HG03342 (cell line): ENCODE measurements around the gene ABHD16B.

ENCODE experiments used
- ATAC-seq: cut with Tn5 transposase; IDR thresholded peaks from one replicate; pipeline ENCODE4 v1.9.1; 2021; ENCODE audit warnings: mild to moderate bottlenecking, moderate library complexity; ENCODE audit not compliant: unreplicated experiment

ABHD16B gene

DNA sequence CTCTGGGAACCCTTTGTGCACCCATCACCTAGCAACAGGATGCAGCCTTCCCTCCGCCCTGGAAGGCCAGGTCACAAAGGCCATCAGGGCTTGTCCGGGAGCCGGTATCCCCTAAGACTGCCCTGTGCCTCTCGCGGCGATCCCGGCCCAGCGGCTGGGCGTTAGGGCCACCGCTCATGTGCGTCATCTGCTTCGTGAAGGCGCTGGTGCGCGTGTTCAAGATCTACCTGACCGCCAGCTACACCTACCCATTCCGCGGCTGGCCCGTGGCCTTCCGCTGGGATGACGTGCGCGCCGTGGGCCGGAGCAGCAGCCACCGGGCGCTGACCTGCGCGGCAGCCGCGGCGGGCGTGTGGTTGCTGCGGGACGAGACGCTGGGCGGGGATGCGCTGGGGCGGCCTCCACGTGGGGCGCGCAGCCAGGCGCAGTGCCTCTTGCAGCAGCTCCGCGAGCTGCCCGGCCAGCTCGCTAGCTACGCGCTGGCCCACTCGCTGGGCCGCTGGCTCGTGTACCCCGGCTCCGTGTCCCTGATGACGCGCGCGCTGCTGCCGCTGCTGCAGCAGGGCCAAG lies at the start of gene ABHD16B:
Gene ABHD16B (plus strand): TSS at position 134 of the 570 bp plus-strand sequence. CDS start 43 bp downstream, at position 177.
- no peak for ATAC-seq

DNA sequence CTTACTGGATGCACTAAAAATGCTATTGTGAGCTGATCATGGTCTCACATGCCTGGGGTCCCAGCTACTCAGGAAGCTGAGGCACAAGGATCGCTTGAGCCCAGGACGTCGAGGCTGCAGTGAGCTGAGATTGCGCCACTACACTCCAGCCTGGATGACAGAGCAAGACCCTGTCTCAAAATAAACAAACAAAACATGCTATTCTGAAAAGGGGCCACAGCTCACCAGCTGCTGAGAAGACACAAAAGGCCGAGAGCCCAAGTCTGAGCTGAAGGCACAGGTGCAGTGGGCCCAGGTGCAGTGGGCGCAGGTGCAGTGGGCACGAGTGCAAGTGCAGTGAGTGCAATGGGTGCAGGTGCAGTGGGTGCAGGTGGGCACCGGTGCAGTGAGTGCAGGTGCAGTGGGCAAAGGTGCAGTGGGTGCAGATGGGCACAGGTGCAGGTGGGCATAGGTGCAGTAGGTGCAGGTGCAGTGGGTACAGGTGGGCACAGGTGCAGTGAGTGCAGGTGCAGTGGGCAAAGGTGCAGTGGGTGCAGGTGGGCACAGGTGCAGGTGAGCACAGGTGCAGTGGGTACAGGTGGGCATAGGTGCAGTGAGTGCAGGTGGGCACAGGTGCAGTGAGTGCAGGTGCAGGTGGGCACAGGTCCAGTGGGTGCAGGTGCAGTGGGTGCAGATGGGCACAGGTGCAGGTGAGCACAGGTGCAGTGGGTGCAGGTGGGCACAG lies 46.2 kb upstream of the ABHD16B start:
- no peak for ATAC-seq

DNA sequence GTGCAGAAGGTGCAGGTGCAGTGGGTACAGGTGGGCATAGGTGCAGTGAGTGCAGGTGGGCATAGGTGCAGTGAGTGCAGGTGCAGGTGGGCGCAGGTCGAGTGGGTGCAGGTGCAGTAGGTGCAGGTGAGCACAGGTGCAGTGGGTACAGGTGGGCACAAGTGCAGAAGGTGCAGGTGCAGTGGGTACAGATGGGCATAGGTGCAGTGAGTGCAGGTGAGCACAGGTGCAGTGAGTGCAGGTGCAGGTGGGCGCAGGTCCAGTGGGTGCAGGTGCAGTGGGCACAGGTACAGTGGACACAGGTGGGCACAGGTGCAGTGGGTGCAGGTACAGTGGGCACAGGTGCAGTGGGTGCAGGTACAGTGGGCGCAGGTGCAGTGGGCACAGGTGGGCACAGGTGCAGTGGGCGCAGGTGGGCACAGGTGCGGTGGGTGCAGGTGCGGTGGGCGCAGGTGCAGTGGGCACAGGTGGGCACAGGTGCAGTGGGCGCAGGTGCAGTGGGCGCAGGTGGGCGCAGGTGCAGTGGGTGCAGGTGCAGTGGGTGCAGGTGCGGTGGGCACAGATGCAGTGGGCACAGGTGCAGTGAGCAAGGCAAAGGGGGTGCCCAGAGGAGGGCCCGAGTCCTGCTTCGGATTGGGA lies 45.6 kb upstream of the ABHD16B start:
- no peak for ATAC-seq

DNA sequence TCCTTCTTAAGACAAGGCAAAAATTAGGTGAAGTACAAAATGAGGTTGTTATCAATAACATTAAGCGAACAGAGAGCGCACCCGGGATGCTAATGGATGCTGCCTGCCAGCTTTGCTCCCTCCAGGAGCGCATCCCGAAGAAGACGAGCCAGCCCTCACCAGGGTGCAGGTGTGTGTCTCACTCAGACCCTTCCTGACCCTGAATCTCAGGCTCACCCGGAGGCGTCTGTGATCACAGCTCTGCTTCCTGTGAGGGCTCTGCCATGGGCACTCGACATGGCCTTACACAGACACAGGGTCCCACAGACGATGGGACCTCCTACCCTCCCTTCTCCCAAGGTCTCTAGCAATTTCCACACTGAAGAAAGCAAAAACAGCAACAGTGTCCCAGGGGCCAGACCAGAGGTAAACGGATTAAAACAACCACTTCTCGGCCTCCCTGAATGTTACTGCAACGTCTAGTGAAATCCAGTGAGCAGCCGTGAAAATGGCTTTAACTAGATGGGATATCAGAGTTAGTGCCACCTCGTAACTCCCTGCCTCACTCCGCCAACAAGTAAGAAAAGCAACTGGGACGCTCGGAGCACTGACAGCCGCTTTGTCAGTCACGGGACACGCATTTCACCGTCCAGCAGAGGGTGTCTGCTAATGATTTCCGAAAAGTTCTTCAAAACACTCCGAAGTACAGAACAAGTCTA lies 41.9 kb upstream of the ABHD16B start:
- ATAC-seq = no peak

DNA sequence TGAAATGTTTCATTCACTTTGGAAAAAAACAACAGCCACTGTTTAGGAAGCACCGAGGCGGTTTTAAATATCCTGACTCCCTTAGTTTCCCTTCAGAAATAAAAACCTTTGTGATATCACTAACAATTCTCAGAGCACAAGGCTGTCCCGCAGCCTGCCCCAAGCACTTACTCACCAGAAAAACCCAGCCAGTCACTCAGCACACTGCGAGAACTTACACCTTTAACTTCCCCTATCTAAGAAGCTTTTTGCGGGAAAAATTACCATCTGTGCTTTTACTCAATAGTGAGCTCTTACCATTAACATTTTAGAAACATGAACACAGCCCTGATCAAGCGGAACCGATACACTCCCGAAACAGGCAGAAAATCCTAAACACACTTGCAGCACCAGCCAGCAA lies 39.5 kb upstream of the ABHD16B start:
- ATAC-seq = no peak

DNA sequence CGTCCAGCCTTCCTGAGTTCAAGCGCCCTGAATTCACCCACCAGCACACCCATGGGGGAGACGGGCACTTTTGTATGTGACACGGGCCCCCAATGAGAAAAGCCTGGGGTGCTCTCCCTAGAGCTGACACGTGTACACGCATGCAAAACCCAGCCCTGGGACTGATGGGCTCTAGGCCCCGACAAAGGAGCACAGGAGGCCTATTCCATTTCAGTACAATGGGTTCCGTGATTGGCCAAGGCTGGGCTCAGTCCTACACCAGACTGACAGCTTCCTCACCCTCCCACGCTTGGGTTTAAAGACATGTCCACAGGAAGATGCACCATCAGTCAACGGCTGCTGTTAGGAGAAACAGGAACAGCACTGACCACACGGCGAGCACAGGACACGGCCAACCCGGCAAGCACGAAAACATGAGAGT lies 39.0 kb upstream of the ABHD16B start:
- no peak for ATAC-seq

DNA sequence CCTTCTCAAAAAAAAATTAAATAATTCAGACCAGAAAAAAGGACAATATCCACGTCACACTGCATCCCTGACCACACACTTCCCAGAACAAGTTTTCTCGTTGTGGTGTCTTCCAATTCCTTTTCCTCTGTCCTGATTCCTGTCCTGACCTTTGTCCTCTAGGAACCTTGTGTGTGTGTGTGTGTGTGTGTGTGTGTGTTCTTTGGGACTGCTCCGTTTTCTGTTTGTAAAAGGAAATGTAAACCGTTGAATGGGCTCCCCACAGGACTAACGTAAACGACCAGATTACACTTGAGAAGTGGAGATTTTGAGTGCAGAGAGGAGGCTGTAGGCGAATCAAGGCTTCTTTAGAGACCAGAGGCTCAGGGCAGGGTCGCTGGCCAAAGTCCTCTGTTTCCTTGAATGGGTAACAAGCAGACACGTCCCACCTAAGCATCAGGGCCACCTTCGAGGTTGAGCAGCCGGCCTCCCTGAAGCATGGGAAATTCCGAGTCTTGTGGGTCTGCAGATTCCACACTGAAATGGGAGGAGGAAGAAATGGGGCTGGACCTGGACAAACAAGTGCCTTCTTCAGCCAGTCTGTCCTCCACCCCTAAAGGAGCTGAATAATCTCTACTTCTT lies 37.5 kb upstream of the ABHD16B start:
- ATAC-seq = no peak

DNA sequence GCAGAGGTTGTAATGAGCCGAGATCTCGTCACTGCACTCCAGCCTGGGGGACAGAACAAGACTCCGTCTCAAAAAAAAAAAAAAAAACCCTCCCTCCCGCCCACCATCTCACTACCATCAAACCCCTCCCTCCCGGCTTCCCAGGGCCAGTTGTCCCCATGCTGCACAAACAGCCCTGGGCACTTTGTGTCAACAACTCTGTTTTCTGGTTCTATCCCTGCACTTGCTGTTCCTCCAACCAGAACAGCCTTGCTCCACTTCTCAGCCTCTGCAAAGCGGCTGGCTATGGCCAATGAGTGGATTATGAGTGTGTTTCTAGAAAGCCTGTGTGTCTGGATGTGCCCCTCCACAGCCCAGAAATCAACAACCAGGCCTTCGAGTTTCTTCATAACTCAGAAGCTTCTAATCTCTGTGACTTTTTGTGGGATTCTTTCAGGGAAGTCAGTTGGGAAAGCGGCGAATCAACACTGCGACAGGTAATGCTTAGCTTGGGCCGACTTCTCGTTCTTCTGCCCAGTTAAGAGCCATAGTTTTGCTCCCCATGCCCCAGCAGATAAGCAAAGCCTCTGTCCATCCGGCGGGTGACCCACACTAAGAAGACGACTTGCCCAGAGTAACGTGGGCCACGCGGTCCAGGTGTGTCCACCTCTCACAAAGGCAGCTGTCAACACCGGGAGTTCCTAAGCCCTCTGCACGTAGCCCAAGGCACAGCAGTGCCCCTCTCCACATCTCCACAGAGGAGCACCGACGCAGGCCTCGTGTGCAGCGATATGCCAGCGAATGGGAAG lies 35.8 kb upstream of the ABHD16B start:
- ATAC-seq = no peak

DNA sequence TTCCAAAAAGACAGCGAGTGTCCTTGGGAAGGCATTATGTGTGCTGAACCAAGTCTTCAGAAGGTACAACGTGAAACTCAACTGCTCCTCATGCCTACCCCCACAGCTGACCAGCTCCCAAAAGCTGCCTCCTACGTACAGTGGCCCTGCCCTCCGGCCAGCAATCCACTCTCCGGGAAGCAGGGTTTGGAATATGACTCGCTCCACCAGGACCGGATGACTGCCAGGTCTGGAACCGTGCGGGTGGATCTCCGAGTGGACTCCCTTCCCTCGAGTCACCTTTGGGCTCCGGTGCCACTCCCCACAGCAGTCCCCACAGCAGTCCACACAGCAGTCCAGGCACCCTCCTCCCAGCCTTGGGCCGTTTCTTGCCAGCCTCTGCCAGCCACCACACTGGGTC lies 34.5 kb upstream of the ABHD16B start:
- ATAC-seq = no peak

DNA sequence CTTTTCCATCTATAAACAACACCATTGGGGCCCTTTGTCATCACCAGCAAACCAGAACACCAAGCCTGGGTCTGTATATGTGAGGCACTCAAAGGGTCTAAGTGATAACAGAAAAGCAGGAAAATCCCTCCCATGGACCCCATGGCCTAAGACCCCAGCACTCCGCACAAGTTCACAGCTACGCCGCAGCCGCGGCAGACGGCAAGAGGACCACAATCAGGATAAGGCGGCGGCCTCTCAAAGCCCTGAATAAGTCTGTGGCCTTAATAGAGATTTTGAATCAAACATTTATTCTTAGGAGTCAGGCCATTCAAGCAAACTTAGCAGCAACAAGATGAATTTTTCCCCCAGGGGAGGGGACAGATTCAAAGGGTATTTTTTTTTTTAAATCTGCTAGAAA lies 33.2 kb upstream of the ABHD16B start:
- ATAC-seq = no peak

DNA sequence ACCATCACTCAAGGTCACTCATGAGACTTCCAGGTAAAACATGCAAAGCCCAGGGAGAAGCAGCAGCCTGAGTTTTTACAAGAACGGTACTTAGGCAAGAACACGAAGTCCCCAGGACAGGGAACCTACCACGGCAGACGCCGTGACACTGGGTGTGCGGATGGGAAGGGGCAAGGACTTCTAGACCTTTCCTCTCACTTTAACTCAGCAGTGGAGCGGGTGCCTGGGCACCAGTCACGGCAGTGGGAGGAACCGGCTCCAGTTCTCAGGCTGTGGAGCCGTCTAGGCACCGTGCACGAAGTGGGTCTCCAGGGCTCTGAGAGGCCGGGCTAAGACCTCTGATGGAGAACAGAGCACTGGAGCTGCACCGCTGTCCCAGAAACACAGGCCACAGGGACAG lies 32.8 kb upstream of the ABHD16B start:
- no peak for ATAC-seq

DNA sequence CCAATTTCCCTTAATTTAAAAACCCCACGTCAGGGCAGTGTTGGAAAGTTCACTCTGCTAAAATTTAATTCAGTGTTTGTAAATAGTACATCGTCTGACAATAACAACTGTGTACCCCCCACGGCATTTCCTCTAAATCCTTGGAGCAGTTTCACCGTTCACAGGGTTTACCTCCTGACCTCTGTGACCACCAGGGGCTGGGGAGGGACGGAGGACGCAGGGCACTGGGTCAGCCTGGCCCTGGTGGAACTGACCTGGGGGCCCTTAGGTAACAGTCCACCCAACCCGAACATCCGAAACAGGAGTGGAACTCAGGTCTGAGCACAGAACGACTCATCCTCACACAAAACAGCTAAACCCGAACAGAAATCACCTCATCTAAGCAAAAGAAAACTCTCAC lies 32.3 kb upstream of the ABHD16B start:
- ATAC-seq = no peak

DNA sequence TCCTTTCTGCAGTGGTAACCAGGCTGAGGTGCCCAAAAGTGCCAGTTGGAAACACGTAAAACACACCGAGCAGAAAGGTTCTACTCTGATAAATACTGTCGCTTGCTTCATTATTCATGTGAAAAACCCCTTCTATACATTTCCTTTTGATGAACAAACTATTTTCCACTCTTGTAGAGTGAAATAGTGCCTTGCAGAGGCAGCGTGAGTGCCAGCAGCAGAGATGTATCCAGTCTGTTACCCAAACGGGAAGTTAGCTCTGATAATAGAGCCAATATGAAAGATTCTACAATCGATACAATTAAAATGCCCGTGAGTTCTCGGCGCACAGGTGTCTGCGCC lies 31.7 kb upstream of the ABHD16B start:
- ATAC-seq = no peak

DNA sequence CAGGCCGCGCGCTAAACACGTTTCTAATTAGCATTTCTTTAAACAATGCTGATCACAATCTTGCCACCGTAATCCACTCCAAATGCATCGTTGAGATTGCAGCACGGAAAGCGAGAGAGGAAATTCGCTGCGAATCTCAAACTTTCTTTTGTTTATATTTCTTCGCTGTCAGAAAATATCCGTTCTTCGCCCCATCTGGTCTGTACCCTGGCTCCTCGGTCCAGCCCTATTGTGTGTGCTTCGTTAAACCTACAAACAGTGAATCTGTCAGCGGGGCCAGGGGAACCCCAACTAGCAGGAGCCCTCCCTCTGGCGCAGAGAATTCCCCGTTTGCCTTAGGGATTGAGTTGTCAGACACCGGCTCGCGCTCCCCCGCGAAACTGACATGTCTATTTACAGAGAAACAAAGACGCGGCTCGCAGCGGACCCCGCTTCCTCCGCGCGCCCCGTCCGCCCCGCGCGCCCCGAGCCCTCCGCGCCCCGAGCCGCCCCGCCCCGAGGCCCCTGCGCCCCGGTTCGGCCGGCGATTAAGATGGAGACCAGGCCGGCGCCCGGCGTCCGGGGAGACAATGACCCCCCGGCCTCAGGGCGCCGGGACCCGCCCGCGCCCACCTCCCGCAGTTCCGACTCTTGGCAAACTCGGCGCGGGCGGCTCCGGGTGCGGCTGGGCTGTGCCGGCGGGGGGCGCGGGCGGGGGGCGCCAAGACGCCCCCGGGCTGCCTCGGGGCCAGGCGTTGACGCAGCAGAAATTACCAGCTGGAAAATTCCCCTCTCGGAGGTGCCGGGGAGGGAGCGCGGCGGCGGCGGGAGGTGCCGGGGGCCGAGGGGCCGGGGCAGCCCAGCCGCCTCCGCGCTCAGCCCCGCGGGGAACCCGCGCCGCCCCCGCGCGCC lies 31.1 kb upstream of the ABHD16B start:
- ATAC-seq = peak; percentile 7

DNA sequence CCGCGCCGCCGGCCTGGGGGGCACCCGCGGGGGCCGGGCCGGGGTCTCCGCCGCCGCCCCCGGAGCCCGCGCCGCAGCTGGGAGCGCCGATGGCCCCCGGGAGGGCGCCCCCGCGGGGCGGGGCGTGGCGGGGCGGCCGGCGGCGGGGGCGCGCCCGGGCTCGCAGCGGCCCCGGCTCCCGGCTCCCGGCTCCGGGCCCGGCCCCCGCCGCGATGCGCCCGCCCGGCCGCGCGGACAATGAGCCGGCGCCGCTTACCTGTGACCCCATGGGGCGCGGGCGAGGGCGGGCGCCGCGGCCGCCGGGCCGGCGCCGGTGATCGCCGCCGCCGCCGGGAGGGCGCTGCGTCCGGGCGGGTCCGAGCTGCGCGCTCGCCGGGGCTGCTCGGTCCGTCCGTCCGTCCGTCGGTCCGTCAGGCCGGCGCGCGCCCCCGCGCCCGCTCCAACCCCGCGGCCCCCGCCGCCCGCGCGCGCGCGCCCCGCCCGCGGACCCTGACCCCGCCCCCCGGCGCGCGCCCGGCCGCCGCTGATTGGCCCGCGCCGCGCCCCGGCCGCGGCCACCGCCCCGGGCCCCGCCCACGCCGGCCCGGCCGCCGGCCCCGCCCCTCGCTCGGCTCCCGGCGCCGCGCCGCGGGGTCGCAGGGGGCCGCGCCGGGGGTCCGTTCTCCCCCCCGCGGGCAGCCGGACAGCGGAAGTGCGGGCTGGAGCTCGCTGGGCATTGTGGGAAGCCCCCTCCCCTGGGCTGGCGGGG lies 30.3 kb upstream of the ABHD16B start, which contains the start of gene ZBTB46:
Gene ZBTB46 (minus strand): TSS at position 424 of the 748 bp plus-strand sequence. CDS start 40,507 bp downstream, outside the sequence.
- peak; percentile 50 for ATAC-seq

DNA sequence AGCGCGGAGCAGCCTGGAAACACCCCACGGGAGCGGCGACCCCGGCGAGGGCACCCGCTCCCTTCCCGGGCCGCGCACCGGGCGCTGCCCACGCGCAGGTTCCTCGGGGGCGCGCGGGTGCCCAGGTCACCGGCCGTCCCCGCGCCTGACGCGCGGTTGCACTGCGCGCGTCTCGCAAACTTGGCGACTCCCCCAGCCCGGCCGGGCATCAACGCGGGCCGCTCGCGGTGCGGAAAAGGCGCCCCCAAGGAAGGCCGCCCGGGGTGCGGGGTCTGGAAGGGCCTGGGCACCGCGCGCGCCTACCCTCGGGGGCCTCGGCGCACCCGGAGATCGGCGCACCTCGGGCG lies 29.7 kb upstream of the ABHD16B start:
- no peak for ATAC-seq

DNA sequence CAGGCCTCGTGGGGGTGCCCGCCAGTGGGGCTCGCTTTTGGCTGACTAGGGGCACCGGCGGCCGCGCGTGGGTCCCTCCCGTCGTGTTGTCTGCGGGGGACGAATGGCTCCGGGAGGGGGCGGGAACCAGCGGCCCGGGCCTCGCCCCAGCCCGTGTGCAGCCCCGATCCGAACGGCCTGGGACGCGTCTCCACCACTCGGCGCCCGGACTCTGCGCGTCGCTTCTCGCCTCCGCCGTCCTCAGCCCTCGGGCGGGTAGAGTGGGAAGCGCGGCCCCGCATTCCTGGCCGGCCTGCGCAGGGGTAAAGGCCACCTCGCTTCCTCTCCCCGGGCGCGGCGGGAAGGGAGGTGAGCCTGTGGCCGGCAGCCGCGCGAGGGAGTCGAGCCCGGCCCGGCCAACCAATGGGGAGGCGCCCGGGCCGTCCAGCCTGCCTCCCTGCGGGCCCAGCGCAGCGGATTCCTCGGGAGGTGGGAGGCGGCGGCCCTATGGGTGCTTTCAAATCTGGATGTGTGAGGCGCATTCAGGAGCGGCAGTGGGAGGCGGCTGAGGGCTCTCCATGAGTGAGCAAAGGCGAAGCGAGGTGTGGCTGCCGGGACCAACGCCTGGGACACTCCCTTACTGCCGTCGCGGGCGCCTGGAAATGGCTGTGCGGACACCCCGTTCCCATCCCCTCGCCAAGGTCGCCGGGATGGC lies 29.2 kb upstream of the ABHD16B start:
- ATAC-seq = no peak

DNA sequence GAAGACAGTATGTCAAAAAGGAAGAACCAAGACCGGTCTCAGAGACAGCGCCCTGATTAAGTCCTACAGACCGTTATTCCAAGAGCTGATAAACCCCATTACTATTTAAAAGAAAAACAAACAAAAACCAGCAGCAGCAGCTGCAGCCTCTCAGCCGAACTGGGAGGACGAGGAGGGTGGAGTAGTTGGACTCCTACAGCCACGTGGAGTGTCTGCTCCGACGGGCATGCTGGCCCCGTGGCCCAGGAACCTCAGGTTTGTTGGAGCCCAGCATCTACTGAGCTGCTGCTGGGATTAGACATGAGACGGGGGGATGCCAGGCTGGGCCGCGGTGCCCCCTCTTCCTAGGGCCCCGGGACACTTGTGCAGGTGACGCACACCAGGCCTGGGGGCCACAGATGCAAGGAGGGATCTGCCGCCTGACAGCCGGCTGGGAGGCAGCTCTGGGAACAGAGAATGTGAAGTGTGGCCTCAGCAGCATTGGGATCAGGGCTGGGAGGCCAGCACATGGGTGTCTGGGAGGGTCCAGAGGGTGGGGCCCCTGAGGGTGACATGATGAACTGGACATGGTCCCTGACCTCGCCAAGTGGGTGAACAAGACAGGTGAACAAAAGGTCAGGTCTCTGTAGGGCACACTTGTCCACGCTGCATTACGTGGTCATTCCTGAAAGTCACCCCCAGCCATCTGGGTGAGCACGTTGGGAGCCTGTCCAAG lies 27.4 kb upstream of the ABHD16B start:
- no peak for ATAC-seq
